IMR-90 (cell line): ENCODE measurements around the gene NEK8. TPM values are rescaled to one million over a fixed set of nuclear protein-coding genes. Genes with fewer than 3 reads are reported as not detected.

Source experiments
- ATAC-seq: fragments of 200-7000 bp; cut with Tn5 transposase; 2 replicates; pipeline ENCODE4 v1.9.1; 2020; ENCODE audit warnings: low read depth, mild to moderate bottlenecking, moderate library complexity
- BruUV-seq: library from RNA; stranded (reverse); fragments of 400-500 nt; replicated peaks from 2 replicates; lab custom pipeline; 2021; lab: Mats Ljungman, UMichigan
- CTCF ChIA-PET: fragments of 300-600 bp; formaldehyde crosslinking; extraction: SDS; loops from one replicate; lab custom pipeline; 2021; ENCODE audit warnings: antibody characterized with exemption; lab: Yijun Ruan, JAX
- POLR2A ChIA-PET: fragments of 300-600 bp; sonication (Branson Sonifier 250); formaldehyde crosslinking; loops from one replicate; lab custom pipeline; 2022; ENCODE audit warnings: antibody characterized with exemption; ENCODE audit not compliant: unreplicated experiment; lab: Charles Lee
- DNase-seq: peaks from one replicate; pipeline ENCODE4 v3.0.0; 2013
- H2AFZ ChIP-seq: replicated peaks from 2 replicates; pipeline ENCODE3; 2013; ENCODE audit warnings: low read length, mild to moderate bottlenecking; ENCODE audit not compliant: poor library complexity
- H2AK5ac ChIP-seq: 2 replicates; pipeline ENCODE4 v1.6.1; 2013; ENCODE audit warnings: low read depth, low read length, inconsistent platforms
- H2AK9ac ChIP-seq: replicated peaks from 2 replicates; pipeline ENCODE3; 2013; ENCODE audit warnings: mild to moderate bottlenecking, low read depth, low read length, moderate library complexity; ENCODE audit not compliant: poor library complexity
- H2BK120ac ChIP-seq: 2 replicates; pipeline ENCODE4 v1.6.1; 2013; ENCODE audit warnings: low read depth, low read length, inconsistent platforms
- H2BK15ac ChIP-seq: 3 replicates; pipeline ENCODE4 v1.6.1; 2013; ENCODE audit warnings: low read depth, low read length, inconsistent platforms
- H2BK20ac ChIP-seq: 2 replicates; pipeline ENCODE4 v1.6.1; 2013; ENCODE audit warnings: low read depth, mild to moderate bottlenecking, inconsistent platforms, low read length, moderate library complexity
- H2BK5ac ChIP-seq: 2 replicates; pipeline ENCODE4 v1.6.1; 2013; ENCODE audit warnings: mild to moderate bottlenecking, low read depth, low read length, inconsistent platforms; ENCODE audit not compliant: poor library complexity, severe bottlenecking
- H3K14ac ChIP-seq: replicated peaks from 2 replicates; pipeline ENCODE4 v1.6.1; 2013; ENCODE audit warnings: low read depth, low read length, inconsistent platforms
- H3K18ac ChIP-seq: 2 replicates; pipeline ENCODE4 v1.6.1; 2013; ENCODE audit warnings: low read depth, low read length, control low read depth
- H3K23ac ChIP-seq: 2 replicates; pipeline ENCODE4 v1.6.1; 2013; ENCODE audit warnings: low read depth, low read length, inconsistent platforms
- H3K27ac ChIP-seq: 2 replicates; pipeline ENCODE4 v1.5.1; 2013; ENCODE audit warnings: mild to moderate bottlenecking, control low read depth, low read length; ENCODE audit not compliant: insufficient read depth
- H3K27me3 ChIP-seq: 2 replicates; pipeline ENCODE4 v1.6.1; 2013; ENCODE audit warnings: low read length; ENCODE audit not compliant: control insufficient read depth, insufficient read depth
- H3K36me3 ChIP-seq: 2 replicates; pipeline ENCODE4 v1.6.1; 2013; ENCODE audit warnings: low read length, mixed read lengths; ENCODE audit not compliant: control insufficient read depth, insufficient read depth
- H3K4ac ChIP-seq: 2 replicates; pipeline ENCODE4 v1.6.1; 2013; ENCODE audit warnings: low read depth, low read length, inconsistent platforms
- H3K4me1 ChIP-seq: 2 replicates; pipeline ENCODE4 v1.6.1; 2013; ENCODE audit warnings: low read length, mixed read lengths; ENCODE audit not compliant: control insufficient read depth, insufficient read depth
- H3K4me2 ChIP-seq: 2 replicates; pipeline ENCODE4 v1.6.1; 2013; ENCODE audit warnings: low read depth, mild to moderate bottlenecking, control low read depth, low read length, moderate library complexity
- H3K4me3 ChIP-seq: 2 replicates; pipeline ENCODE4 v1.5.1; 2013; ENCODE audit warnings: low read depth, mild to moderate bottlenecking, control low read depth, low read length, moderate library complexity; ENCODE audit not compliant: insufficient read depth
- H3K56ac ChIP-seq: 2 replicates; pipeline ENCODE4 v1.6.1; 2013; ENCODE audit warnings: low read length, inconsistent platforms; ENCODE audit not compliant: insufficient read depth; ENCODE audit errors: extremely low read depth
- H3K79me1 ChIP-seq, 2 experiments: 2 replicates each; pipeline ENCODE4 v1.6.1; 2013; ENCODE audit warnings: low read length in 2 of 2, inconsistent platforms in 1 of 2, low read depth in 1 of 2
- H3K9ac ChIP-seq: 2 replicates; pipeline ENCODE4 v1.6.1; 2013; ENCODE audit warnings: low read depth, low read length, control low read depth
- H3K9me1 ChIP-seq: 2 replicates; pipeline ENCODE4 v1.6.1; 2013; ENCODE audit warnings: low read length, inconsistent platforms; ENCODE audit not compliant: insufficient read depth
- H3K9me3 ChIP-seq: 2 replicates; pipeline ENCODE4 v1.6.1; 2013; ENCODE audit warnings: low read length; ENCODE audit not compliant: control insufficient read depth, insufficient read depth
- H4K20me1 ChIP-seq: 2 replicates; pipeline ENCODE4 v1.6.1; 2013; ENCODE audit warnings: low read length, inconsistent platforms; ENCODE audit not compliant: insufficient read depth
- H4K5ac ChIP-seq: 2 replicates; pipeline ENCODE4 v1.6.1; 2013; ENCODE audit warnings: mild to moderate bottlenecking, low read depth, low read length, control low read depth
- H4K8ac ChIP-seq, 2 experiments: 2 replicates each; pipeline ENCODE4 v1.6.1; 2013; ENCODE audit warnings: low read depth in 2 of 2, low read length in 2 of 2, control low read depth in 1 of 2, inconsistent platforms in 1 of 2
- H4K91ac ChIP-seq: 2 replicates; pipeline ENCODE4 v1.6.1; 2013; ENCODE audit warnings: low read depth, low read length, inconsistent platforms; ENCODE audit not compliant: insufficient read depth
- MAFK ChIP-seq: IDR thresholded peaks from 2 replicates; pipeline ENCODE4 v1.6.1; 2012; ENCODE audit warnings: low read depth, low read length, improper control_type of control experiment
- MXI1 ChIP-seq: IDR thresholded peaks from 2 replicates; pipeline ENCODE4 v1.6.1; 2012; ENCODE audit warnings: low read depth, mild to moderate bottlenecking, low read length, moderate library complexity, borderline replicate concordance
- POLR2A ChIP-seq: IDR thresholded peaks from 2 replicates; pipeline ENCODE4 v1.6.1; 2012; ENCODE audit warnings: mild to moderate bottlenecking, low read depth, low read length
- RFX5 ChIP-seq: IDR thresholded peaks from 2 replicates; pipeline ENCODE4 v1.8.0; 2012; ENCODE audit warnings: low read depth, mild to moderate bottlenecking, low read length, moderate library complexity
- WGBS, 2 experiments: methylation state at CpG; one replicate each; pipeline versions ENCODE4 v1.1.5 to v1.1.7; 2013; ENCODE audit warnings: missing lambda C conversion rate in 2 of 2; ENCODE audit not compliant: insufficient read length in 1 of 2; ENCODE audit errors: extremely low coverage in 2 of 2; 5-methylcytosine and 5-hydroxymethylcytosine counted together
- dilution Hi-C: fragments of 300-500 bp; cut with HindIII; formaldehyde crosslinking; loops from one replicate; pipeline ENCODE4 v1.14.3; 2018; ENCODE audit warnings: low sequenced_read_pairs; ENCODE audit not compliant: unreplicated experiment
- in situ Hi-C: fragments of 300-500 bp; cut with MboI; formaldehyde crosslinking; loops from 3 replicates; pipeline ENCODE4 v1.14.3; 2019; ENCODE audit warnings: low sequenced_read_pairs, inconsistent platforms, mixed read lengths
- intact Hi-C: fragments of 100-400 bp; cut with micrococcal nuclease; formaldehyde crosslinking; loops from 2 replicates; pipeline ENCODE4 v1.10.0; 2022
- polyA plus RNA-seq, 3 experiments: library from polyadenylated mRNA; depleted of rRNA; stranded (reverse); fragments of >200 nt; gene quantifications; 2 replicates each; pipeline ENCODE4 v1.2.3, GENCODE V29; 2012; ENCODE audit warnings: low replicate concordance in 1 of 3
- total RNA-seq: library from RNA; depleted of rRNA; stranded (reverse); fragments of >200 nt; gene quantifications from 2 replicates; pipeline ENCODE4 v1.2.3, GENCODE V29; 2012

Gene NEK8
- total and polyA plus RNA-seq, 2 of the 4 experiments (the other 2 are of a cell fraction) = 4.6 to 5.2 TPM

GRCh38 chr17:28738680-28739384, 10.2 kb downstream of the NEK8 start:
- ATAC-seq = no peak
- H3K9me1 ChIP-seq = 0 out of 2 replicates have a peak, but pooled peaks cover 9% of the 10 kb centered on the region
- in situ Hi-C loops (loop anchor here (10.0 kb wide), 1 partner anchor 366 kb away; no protein-coding TSS in a partner anchor), intact Hi-C loops (no loop called here), dilution Hi-C loops (no loop called here)
- H2BK5ac ChIP-seq = no peak overlapping the region
- no peak overlapping the region for H2BK20ac ChIP-seq
- H3K4me2 ChIP-seq = no peak overlapping the region
- H3K4me1 ChIP-seq = peaks cover 5% of the 10 kb centered on the region; the same call in 1 of the 2 replicates
- no peak overlapping the region for H2AK9ac ChIP-seq
- no peak overlapping the region for H2AK5ac ChIP-seq
- H2BK120ac ChIP-seq = no peak overlapping the region
- ChIA-PET POLR2A (no interaction called here), CTCF (no interaction called here)
- H3K27me3 ChIP-seq = no peaks in the 10 kb centered on the region
- BruUV-seq = no TSS peak
- no peak overlapping the region for H4K5ac ChIP-seq
- no peak overlapping the region for H3K23ac ChIP-seq
- TF ChIP-seq MXI1 = no peak
- TF ChIP-seq POLR2A = no peak
- no peak for TF ChIP-seq RFX5
- no peak for TF ChIP-seq MAFK
- H3K36me3 ChIP-seq = no peaks in the 10 kb centered on the region
- H4K20me1 ChIP-seq = peaks cover 3% of the 10 kb centered on the region
- H3K4ac ChIP-seq = no peak overlapping the region
- H3K9ac ChIP-seq = no peak overlapping the region
- H2AFZ ChIP-seq = peak overlapping the region; percentile 3
- no peak overlapping the region for H3K56ac ChIP-seq
- no peak overlapping the region for H2BK15ac ChIP-seq
- peaks cover 0 to 12% of the 10 kb centered on the region in 2 experiments; a peak in 1 of 4 replicates for H3K79me1 ChIP-seq
- H4K8ac ChIP-seq = no peak overlapping the region
- WGBS, 2 experiments = 91 to 100% methylated on average over 1 to 4 of the region's 10 CpGs
- H3K4me3 ChIP-seq = no peak overlapping the region
- H3K14ac ChIP-seq = no peak overlapping the region
- H3K9me3 ChIP-seq = no peaks in the 10 kb centered on the region
- no peak overlapping the region for H4K91ac ChIP-seq
- no peak overlapping the region for H3K18ac ChIP-seq
- DNase-seq = no peak
- no peak overlapping the region for H3K27ac ChIP-seq
